GM12873 (cell line): ENCODE results near the gene HOXA7.

Source experiments
- CTCF ChIP-seq: IDR thresholded peaks from 2 replicates; pipeline ENCODE4 v1.5.1; 2012; ENCODE audit warnings: low read depth, mild to moderate bottlenecking, moderate library complexity, low read length, control low read depth; ENCODE audit not compliant: insufficient read depth; ENCODE audit errors: missing control alignments

Gene HOXA7

GRCh38 chr7:27154369-27154768 lies 2.1 kb downstream of the HOXA7 start:
- no peak for TF ChIP-seq CTCF

GRCh38 chr7:27153526-27153925 lies 2.9 kb downstream of the HOXA7 start:
- no peak for TF ChIP-seq CTCF

DNA sequence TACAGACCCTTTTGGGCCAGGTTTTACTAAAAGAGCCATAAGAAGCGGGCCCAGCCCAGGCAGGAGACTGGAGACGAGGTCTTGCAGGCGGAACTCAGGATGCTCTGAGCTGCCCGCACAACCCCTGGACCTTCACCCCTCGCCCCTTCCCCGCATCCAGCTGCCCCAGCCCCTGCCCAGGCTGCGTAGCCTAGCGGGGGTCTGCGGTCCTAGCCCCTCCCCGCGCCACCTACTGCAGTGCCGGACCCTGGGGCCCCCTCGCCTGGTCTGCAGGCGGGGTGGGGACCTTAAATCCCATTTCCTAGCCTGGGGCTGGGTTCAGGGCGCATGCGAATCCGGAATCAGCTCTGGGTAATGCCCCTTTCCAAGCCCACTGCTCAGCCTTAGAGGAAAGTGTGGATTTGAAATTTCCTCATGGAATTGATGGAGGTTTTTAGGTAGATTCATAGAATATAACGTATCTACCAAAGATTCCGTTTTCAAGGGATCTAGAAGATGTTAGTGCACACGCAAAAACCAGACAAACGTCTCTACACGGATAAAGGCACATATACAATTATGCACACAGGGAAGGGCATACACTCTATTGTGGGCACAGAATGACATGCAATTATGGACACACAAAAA lies 3.5 kb downstream of the HOXA7 start:
- TF ChIP-seq CTCF = no peak

DNA sequence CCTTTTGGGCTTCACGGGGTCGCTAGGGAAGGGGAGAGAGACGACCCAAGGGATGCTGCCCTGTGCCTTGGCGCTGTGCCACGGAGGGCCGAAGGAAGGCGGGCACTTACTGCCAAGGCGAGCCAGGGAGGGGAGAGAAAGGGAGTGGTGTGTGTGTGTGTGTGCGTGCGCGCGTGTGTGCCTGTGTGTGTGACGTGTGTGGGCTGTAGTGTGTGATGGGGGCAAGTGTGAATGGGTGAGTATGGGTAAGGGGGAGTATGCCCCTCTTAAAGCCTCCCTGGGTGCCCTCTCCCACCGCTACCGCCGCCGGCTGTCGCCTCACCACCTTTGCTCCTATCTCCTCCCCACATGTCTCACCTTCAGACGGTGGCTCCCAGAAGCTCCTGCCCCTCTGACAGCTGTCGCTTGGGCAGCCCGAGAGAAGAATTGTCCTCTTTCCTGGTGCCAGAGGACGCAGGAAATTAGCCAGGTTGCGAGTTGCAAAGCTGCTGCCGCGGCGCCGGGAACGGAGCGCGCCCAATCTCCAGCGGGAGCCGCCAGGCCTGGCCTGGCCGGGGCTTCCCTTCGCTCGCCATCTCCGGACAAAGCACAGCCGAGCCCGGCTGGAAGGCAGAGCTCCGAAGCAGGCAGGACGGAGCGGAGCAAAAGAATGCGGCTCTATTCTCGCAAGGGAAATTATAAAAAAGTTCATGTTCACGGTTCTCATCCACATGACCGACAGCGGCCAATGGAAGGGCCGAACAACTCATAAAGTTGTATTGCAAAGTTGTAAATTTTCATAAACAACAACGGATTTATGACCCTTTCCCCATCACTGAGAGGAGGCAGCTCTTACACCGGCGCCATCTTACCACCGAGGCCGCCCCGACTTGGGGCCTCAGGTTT lies 4.3 kb downstream of the HOXA7 start, which contains the start of gene HOXA3:
TSS of gene HOXA3 (minus strand) at position 653 of the 885 bp plus-strand sequence. CDS start 41,943 bp downstream, outside the sequence.
- no peak for TF ChIP-seq CTCF

GRCh38 chr7:27151341-27151930 lies 5.0 kb downstream of the HOXA7 start:
- TF ChIP-seq CTCF = no peak

DNA sequence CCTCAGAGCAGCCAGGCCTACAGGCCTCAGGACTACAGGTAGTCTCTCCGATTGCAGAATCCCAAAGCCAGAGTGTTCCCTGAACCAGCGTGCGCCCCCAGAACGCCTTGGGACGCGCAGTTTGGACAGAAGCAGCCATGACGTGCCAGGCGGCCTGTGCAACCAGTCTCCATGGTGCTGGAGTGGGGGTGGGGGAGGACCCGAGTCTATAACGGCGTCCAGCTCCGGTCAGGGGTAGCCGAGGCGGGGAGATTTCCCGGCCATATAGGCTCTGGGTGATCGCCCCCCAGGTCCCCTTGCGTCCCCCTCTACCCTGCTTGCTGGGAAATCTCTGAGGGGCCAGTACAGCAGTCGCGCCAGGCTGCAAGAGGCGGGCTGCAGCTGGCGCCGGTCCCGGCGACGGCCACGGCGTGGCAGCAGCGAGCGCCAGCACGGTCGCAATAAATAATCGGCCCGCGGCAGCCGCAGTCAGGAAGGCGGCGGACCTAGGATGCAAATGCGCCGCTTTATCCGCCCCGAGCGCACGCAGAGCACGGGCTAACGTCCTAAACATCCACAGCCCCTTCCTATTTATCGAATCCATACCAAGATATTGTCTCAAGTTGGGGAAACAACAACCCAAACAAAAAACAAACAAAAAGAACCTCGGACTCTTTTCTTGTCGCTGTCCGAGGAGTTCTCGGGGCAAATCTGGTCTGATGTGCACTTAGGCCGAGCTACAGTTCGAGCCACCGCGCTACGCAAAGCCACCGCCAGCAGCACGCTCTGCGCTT lies 5.7 kb downstream of the HOXA7 start:
- TF ChIP-seq CTCF = peak; percentile 80
